Measurements from ENCODE around the gene HIC1.

Gene HIC1

GRCh38 chr17:2042390-2042847, 12.5 kb upstream of the HIC1 start:
- intact Hi-C loops (cut with DNase I), result no loop called here
- no peak for DNase-seq

- intact Hi-C loops (cut with DNase I), result no loop called here
- no peak for DNase-seq
These were observed 12.0 kb upstream of the HIC1 start for GRCh38 chr17:2042933-2043332.

GRCh38 chr17:2043785-2044184, 11.1 kb upstream of the HIC1 start:
- intact Hi-C loops (cut with DNase I), result no loop called here
- no peak for DNase-seq

- intact Hi-C loops (cut with DNase I), result no loop called here
These were observed 10.5 kb upstream of the HIC1 start for GRCh38 chr17:2044263-2044894.

GRCh38 chr17:2047590-2047989, 7.3 kb upstream of the HIC1 start:
- intact Hi-C loops (cut with DNase I), result no loop called here
- no peak for DNase-seq

More at GRCh38 chr17:2044263-2044894, 10.5 kb upstream of the HIC1 start:
- no peak for DNase-seq

GRCh38 chr17:2048805-2049204, 6.1 kb upstream of the HIC1 start:
- no peak for DNase-seq
- intact Hi-C loops (cut with DNase I), result no loop called here

GRCh38 chr17:2049333-2050299, 5.3 kb upstream of the HIC1 start:
- DNase-seq, result peak; percentile 61 to 97 (median 77)
- intact Hi-C loops (cut with DNase I), result no loop called here

- intact Hi-C loops (cut with DNase I), result no loop called here
- DNase-seq, result peak in 6 of 10 donors; percentile 32 to 88 (median 57)
These were observed 4.4 kb upstream of the HIC1 start for GRCh38 chr17:2050300-2051060.

GRCh38 chr17:2051061-2051932, 3.6 kb upstream of the HIC1 start:
- DNase-seq, result peak in 5 of 10 donors; percentile 37 to 92 (median 59)
- intact Hi-C loops (cut with DNase I), result no loop called here

- intact Hi-C loops (cut with DNase I), result no loop called here
- DNase-seq, result no peak
These were observed 2.9 kb upstream of the HIC1 start for GRCh38 chr17:2051933-2052559.

- DNase-seq, result peak; percentile 45 to 95 (median 70)
- intact Hi-C loops (cut with DNase I), result no loop called here
These were observed 1.3 kb upstream of the HIC1 start for GRCh38 chr17:2053380-2054261.

- intact Hi-C loops (cut with DNase I), result no loop called here
These were observed 716 bp upstream of the HIC1 start for GRCh38 chr17:2054262-2054511.

GRCh38 chr17:2055292-2056205, 646 bp downstream of the HIC1 start:
- DNase-seq, result no peak
- intact Hi-C loops (cut with DNase I), result loop anchor here (1.0 kb wide), 1 partner anchor 189 kb away; no protein-coding TSS in a partner anchor

More at GRCh38 chr17:2054262-2054511, 716 bp upstream of the HIC1 start:
- DNase-seq, result no peak

GRCh38 chr17:2056206-2057174, 1.6 kb downstream of the HIC1 start:
- intact Hi-C loops (cut with DNase I), result no loop called here
- no peak for DNase-seq

GRCh38 chr17:2057175-2057759, 2.4 kb downstream of the HIC1 start:
- intact Hi-C loops (cut with DNase I), result no loop called here
- no peak for DNase-seq
